HG03442 (cell line): ENCODE measurements around the gene RNASE13.
"Not testable (repeated sequence)": the region's sequence is repeated elsewhere in the genome, so short reads cannot be mapped to it uniquely, and the experiment has no call there.

Experiments
- ATAC-seq: cut with Tn5 transposase; IDR thresholded peaks from one replicate; pipeline ENCODE4 v1.9.1; 2021; ENCODE audit warnings: mild to moderate bottlenecking, moderate library complexity; ENCODE audit not compliant: unreplicated experiment

The RNASE13 gene

GRCh38 chr14:20996521-20996920, 38.1 kb downstream of the RNASE13 start:
- ATAC-seq = no peak

- ATAC-seq = peak; percentile 97
These were observed 44.6 kb downstream of the RNASE13 start, which contains the start of gene METTL17 for GRCh38 chr14:20989787-20990600. METTL17 (plus strand) TSS chr14:20989980; CDS start chr14:20990003, 23 bp downstream.

GRCh38 chr14:20989471-20989786, 45.2 kb downstream of the RNASE13 start:
- no peak for ATAC-seq

GRCh38 chr14:20988717-20989470, 45.7 kb downstream of the RNASE13 start:
- no peak for ATAC-seq

- no peak for ATAC-seq
These were observed 47.8 kb downstream of the RNASE13 start for GRCh38 chr14:20986811-20987210.

- ATAC-seq = not testable (repeated sequence)
These were observed 49.0 kb downstream of the RNASE13 start for GRCh38 chr14:20985650-20986049.
